Activated CD4-positive, alpha-beta T cell treated with anti-CD3 and anti-CD28 coated beads, Interleukin-2, amount 50 U/mL, for 4 hours (primary cell): ENCODE results near the gene GPR161.
A peak's percentile ranks its signal among the peaks of the same experiment; 100 is the strongest.
"Not testable (repeated sequence)": the region's sequence is repeated elsewhere in the genome, so short reads cannot be mapped to it uniquely, and the experiment has no call there.

Source experiments
- DNase-seq, 2 experiments: peaks; one replicate each; pipeline ENCODE4 v3.0.0-alpha.2; 2020

Gene GPR161, protein sequence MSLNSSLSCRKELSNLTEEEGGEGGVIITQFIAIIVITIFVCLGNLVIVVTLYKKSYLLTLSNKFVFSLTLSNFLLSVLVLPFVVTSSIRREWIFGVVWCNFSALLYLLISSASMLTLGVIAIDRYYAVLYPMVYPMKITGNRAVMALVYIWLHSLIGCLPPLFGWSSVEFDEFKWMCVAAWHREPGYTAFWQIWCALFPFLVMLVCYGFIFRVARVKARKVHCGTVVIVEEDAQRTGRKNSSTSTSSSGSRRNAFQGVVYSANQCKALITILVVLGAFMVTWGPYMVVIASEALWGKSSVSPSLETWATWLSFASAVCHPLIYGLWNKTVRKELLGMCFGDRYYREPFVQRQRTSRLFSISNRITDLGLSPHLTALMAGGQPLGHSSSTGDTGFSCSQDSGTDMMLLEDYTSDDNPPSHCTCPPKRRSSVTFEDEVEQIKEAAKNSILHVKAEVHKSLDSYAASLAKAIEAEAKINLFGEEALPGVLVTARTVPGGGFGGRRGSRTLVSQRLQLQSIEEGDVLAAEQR

GRCh38 chr1:168136709-168137514 is at the start of gene GPR161:
GPR161 (minus strand) TSS chr1:168136930; CDS start chr1:168104850, 32,080 bp downstream.
- no peak for DNase-seq

DNA sequence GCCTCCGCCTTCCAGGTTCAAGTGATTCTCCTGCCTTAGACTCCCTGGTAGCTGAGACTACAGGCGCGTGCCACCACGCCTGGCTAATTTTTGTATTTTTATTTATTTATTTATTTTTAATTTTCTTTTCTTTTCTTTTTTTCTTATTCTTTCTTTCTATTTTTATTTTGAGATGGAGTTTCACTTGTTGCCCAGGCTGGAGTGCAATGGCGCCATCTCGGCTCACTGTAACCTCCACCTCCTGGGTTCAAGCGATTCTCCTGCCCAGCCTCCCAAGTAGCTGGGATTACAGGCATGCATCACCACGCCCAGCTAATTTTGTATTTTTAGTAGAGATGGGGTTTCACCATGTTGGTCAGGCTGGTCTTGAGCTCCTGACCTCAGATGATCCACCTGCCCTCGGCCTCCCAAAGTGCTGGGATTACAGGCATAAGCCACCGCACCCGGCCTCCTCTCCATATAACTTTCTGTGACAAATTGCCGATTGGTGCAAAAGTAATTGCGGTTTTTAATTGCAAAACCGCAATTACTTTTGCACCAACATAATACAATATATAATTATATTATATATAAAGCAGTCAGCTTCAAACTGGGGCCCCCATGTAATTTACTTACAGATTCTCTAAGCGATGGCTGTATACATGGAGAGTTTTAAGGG is 44.5 kb upstream of the GPR161 start:
- not testable (repeated sequence) for DNase-seq

- no peak for DNase-seq
Measured at GRCh38 chr1:168180148-168180524, 43.4 kb upstream of the GPR161 start.

DNA sequence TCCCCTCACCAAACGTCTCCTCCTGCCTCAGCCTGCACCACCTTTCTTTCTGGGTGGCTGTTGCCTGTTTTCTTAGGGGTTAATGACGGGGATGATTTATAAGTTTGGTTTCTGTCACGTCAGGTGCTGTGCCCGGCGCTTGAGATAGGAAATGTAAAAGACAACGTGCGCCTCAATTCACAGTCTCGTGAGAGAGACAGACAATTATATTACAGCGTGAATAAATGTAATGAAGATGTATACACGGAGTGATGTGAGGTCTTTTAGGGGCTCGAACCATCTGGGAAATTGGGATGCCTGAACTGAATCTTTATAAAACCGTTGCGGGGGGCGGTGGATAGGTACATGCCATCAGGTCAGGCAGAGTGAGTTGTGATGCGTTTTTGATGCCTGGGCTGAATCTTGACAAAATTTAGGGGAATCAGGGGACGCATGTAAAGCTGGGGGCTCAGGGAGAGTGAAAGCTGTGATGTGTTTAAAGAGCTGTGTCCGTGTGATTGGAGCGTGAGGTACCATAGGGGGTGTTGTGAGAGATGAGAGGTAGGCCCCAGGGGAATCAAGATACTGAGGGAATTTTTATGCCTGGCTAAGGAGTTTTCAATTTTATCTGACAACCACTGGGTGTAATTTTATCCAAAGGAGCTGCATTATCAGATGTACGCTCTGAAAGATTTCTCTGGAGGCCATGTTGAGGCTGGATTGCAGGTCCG is 42.9 kb upstream of the GPR161 start:
- no peak for DNase-seq

DNA sequence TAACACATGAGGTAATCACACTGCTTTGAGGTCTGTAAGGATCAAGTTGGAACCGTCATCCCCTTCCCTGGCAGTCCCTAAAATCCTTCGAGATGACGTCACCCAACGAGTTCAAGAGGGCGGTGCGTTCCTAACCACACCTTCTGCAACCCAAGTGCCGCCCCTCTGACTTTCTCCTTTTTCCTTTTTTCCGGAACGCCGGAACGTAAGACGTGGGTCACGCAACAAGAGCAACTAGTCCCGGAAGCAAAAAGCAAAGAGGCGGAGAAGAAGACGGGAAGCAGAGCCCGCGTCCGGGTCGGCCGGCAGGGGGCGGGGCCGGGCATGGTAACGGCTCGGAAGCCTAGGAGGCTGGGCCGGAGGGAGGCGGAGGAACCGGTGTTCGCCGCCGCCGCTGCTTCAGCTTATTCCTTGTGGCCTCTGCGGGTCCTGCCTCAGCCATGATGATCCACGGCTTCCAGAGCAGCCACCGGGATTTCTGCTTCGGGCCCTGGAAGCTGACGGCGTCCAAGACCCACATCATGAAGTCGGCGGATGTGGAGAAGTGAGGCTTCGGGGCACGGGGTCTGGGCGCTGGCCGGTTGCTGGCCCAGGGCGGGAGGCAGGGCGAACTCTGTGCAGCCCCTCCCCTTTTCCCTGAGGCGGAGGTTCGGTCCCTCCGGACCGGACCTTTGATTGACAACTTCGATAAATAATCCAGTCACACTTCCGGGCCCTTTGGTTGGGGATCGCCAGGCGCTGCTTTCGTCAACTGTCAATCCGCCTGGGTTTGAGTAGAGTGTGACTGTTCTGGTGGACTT is 42.1 kb upstream of the GPR161 start, which contains the start of gene TIPRL:
Gene TIPRL, plus strand, starts transcription at position 325 of the 800 bp plus-strand sequence. Its CDS starts 116 bp downstream, at position 441.
- DNase-seq, result peak; percentile 92

GRCh38 chr1:168178227-168178637 is 41.5 kb upstream of the GPR161 start:
- no peak for DNase-seq

DNA sequence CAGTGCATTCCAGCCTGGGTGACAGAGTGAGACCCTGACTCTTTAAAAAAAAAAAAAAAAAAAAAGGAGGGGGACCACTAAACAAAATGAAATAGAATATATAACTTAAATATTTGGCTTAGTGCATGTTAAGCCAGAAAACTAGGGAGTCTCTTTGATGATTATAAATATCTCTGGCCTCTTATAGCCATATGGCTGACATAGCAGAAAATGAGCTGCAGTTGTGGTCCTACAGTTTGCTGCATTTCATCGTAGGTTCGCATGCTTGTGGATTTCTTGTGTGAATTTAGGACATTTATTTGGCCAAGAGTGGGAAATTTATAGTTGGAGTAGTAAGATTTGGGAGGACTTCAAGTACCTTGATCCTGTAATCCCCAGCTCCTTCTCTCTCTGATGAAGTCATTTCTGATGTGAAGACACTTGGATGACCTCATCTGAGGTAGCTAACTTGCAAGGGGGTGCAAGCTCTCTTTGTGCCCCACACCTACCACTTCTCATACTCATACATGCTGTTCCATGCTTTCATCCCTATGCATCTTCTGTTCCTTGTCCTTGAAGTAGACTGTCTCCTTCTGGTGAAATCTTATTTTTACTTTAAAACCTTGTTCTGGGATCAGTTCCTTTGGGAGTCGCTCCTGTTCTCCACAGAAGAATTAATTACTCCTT is 35.7 kb upstream of the GPR161 start:
- DNase-seq, result no peak

DNA sequence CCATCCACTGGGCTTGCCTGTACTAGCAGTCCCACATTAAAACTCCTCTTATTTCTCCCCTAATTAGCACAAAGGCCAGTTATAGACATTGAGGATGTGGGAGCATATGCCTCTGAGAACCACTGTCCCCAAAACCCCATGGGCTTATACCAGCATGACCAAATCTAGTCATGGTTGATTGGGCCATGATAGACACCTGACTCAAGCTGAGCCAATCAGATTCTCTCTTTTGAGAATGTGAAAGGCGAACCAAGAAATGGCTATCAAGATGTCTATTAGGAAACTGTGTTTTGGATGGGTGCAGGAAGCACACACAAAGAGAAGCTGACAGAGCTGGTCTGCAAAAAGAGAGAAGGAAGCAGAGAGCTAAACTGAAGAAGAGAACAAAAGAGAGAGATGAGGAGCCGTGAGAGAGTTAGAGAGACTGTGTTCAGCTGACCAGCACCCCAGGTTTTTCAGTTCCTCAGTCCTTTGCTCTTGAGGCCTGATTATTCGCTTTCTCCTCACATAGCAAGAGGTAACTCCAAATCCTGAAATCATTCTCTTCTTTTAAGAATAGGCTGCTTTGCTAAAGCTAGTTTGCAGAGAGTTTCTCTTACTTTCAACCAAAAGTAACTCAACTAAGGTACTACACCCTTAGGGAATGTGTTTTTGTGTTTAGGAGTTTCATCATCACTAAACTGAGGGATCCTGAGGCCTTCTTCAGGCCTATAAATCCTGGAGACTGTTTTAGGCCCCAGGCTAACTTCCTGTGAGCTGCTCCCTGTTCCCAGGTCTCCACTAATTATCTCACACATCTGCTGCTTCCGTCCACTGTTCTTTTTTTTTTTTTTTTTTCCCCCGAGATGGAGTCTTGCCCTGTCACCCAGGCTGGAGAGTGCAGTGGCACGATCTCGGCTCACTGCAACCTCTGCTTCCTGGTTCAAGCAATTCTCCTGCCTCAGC is 34.1 kb upstream of the GPR161 start:
- no peak for DNase-seq

DNA sequence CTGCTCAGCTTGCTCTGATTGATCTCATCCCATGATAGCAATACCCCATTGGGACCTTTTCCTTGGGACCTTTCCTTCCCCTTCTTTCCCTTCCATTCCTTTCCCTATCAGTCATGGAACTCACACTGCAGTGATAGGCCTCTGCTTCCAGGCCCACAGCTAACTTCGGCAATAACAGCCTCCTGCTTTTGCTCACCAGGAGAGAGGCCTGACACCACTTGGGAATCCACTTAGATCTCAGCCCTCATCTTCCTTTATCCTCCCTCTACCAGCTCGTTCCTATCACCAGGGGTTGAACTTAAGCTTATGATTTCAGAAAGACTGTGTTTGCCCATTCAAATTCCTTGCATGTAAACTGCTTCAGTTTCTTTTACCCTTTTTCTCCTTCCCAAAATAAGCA is 31.1 kb upstream of the GPR161 start:
- no peak for DNase-seq

DNA sequence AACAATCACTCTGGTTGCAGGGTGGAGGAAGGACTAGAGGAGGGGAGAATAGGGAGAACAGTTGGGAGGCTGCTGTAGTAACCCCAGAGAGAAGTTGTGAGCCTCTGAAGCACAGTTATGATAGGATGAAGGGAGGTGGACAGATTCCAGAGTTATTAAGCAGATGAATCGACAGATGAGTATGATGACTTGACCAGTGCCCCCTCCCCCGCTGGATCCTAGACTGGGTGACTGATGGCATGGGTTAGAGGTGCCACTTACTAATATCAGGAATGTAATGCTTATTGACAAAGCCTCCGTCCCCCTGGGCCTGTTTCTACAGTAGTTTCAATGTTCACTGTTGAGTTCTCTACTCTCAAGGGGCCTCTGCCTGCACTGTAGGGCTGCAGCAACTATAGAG is 28.0 kb upstream of the GPR161 start:
- DNase-seq, result no peak

DNA sequence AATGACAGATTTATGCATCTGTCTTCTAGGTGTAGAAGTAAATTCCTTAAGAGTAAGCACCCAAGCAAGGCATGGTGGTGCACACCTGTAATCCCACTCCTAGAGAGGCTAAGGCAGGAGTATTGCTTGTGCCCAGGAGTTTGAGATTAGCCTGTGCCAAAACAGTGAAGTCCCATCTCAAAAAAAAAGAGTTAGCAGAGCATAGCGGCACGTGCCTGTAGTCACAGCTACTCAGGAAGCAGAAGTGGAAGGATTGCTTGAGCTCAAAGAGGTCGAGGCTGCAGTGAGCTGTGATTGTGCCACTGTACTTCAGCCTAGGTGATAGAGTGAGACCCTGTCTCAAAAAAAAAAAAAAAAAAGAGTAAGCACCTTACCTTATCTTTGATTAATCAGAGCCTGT is 26.9 kb upstream of the GPR161 start:
- no peak for DNase-seq

DNA sequence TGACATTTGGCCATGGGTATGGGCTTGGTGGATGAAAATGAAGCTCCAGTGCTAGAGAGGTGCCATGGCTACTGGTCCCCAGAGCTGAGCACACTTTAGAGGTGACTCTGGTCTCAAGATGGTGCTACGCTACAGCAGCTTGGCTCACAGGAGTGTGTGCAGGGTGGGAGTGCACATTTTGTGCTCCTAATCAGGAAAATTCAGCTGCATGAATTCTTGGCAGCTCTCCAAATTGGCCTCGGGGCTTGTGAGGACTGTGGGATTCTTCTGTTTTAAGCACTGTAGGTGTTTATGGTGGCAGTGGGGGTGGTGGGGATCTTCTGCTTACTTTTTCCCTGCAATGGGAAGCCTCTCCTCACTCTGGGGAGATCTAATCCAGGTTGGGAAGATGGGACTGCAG is 24.7 kb upstream of the GPR161 start:
- no peak for DNase-seq

DNA sequence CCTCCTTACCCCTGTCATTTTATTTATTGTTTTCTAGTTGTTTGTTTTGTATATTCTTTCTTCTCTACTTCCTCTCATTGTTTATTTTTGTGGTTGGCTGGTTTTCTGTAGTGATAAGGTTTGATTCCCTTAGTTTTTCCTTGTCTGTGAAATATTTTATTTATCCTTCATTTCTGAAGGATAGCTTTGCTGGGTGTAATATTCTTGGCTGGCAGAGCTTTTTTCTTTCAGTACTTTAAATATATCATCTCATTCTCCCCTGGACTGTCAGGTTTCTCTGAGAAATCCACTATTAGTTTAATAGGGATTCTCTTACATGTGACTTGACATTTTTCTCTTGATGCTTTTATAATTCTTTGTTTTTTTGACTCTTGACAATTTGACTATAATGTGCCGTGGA is 23.2 kb upstream of the GPR161 start:
- no peak for DNase-seq

- DNase-seq, result no peak
Measured at GRCh38 chr1:168159251-168159650, 22.5 kb upstream of the GPR161 start.

- no peak for DNase-seq
Measured at GRCh38 chr1:168157638-168158037, 20.9 kb upstream of the GPR161 start.

GRCh38 chr1:168155910-168156309 is 19.2 kb upstream of the GPR161 start:
- DNase-seq, result no peak

DNA sequence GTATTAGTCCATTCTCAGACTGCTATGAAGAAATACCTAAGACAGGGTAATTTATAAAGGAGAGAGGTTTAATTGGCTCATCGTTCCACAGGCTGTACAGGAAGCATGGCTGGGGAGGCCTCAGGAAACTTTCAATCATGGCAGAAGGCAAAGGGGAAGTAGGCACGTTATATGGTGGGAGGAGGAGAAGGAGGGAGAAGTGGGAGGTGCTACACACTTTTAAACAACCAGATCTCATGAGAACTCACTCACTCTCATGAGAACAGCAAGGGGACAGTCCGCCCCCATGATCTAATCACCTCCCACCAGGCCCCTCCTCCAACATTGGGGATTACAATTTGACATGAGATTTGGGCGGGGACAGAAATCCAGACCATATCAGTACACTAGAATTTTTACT is 18.0 kb upstream of the GPR161 start:
- not testable (repeated sequence) for DNase-seq

GRCh38 chr1:168151935-168152334 is 15.2 kb upstream of the GPR161 start:
- no peak for DNase-seq

- no peak for DNase-seq
Measured at GRCh38 chr1:168150283-168150682, 13.6 kb upstream of the GPR161 start.

GRCh38 chr1:168148916-168149315 is 12.2 kb upstream of the GPR161 start:
- DNase-seq, result no peak
